Measurements from ENCODE around the gene ZNF71. TPM values are rescaled to one million over a fixed set of nuclear protein-coding genes. Genes with fewer than 3 reads are reported as not detected.

Gene ZNF71
- polyA plus RNA-seq, 1 experiment = 6.6 TPM

GRCh38 chr19:56619121-56619520 lies 24.0 kb downstream of the ZNF71 start:
- Histone ChIP-seq H3K27me3 (ENCODE audit: control insufficient read depth, insufficient read depth, low read length) (no peaks in the 10 kb centered on the region), H3K36me3 (ENCODE audit: control insufficient read depth, insufficient read depth, low read length) (peaks cover 15% of the 10 kb centered on the region), H3K4me3 (ENCODE audit: low read depth, low read length) (no peak overlapping the region)
- ChIA-PET POLR2A (no interaction called here), CTCF (no interaction called here)
- no peak for DNase-seq (ENCODE audit: low read depth)
- no peak for TF ChIP-seq CTCF (IDR thresholded peaks at IDR 0.05; ENCODE audit: insufficient read depth, low read depth, low read length)

- Histone ChIP-seq H3K4me3 (ENCODE audit: low read depth, low read length) (no peak overlapping the region), H3K27me3 (ENCODE audit: control insufficient read depth, insufficient read depth, low read length) (no peaks in the 10 kb centered on the region), H3K36me3 (ENCODE audit: control insufficient read depth, insufficient read depth, low read length) (peaks cover 19% of the 10 kb centered on the region)
- DNase-seq (ENCODE audit: low read depth) = no peak
- TF ChIP-seq CTCF (IDR thresholded peaks at IDR 0.05; ENCODE audit: insufficient read depth, low read depth, low read length) = no peak
- ChIA-PET CTCF (no interaction called here), POLR2A (no interaction called here)
Observed at GRCh38 chr19:56622374-56622773, 27.3 kb downstream of the ZNF71 start.

- no peak for TF ChIP-seq CTCF (IDR thresholded peaks at IDR 0.05; ENCODE audit: insufficient read depth, low read depth, low read length)
- DNase-seq (ENCODE audit: low read depth) = no peak
- POLR2A ChIA-PET = no interaction called here
- CTCF ChIA-PET = no interaction called here
- no peaks in the 10 kb centered on the region for H3K27me3 ChIP-seq (ENCODE audit: control insufficient read depth, insufficient read depth, low read length)
- peaks cover 19% of the 10 kb centered on the region for H3K36me3 ChIP-seq (ENCODE audit: control insufficient read depth, insufficient read depth, low read length)
- H3K4me3 ChIP-seq (ENCODE audit: low read depth, low read length) = no peak overlapping the region
Observed at GRCh38 chr19:56623006-56623405, 27.9 kb downstream of the ZNF71 start.

GRCh38 chr19:56625708-56626107 lies 30.6 kb downstream of the ZNF71 start:
- ChIA-PET POLR2A (no interaction called here), CTCF (interaction anchor here (1.1 kb wide), 1 partner anchor 21 kb away, joined by 3 read pairs; no protein-coding TSS in a partner anchor)
- no peak for TF ChIP-seq CTCF (IDR thresholded peaks at IDR 0.05; ENCODE audit: insufficient read depth, low read depth, low read length)
- no peaks in the 10 kb centered on the region for H3K27me3 ChIP-seq (ENCODE audit: control insufficient read depth, insufficient read depth, low read length)
- peaks cover 19% of the 10 kb centered on the region for H3K36me3 ChIP-seq (ENCODE audit: control insufficient read depth, insufficient read depth, low read length)
- H3K4me3 ChIP-seq (ENCODE audit: low read depth, low read length) = no peak overlapping the region
- DNase-seq (ENCODE audit: low read depth) = no peak

- H3K4me3 ChIP-seq (ENCODE audit: low read depth, low read length) = no peak overlapping the region
- no peaks in the 10 kb centered on the region for H3K36me3 ChIP-seq (ENCODE audit: control insufficient read depth, insufficient read depth, low read length)
- no peak for DNase-seq (ENCODE audit: low read depth)
- no peak for TF ChIP-seq CTCF (IDR thresholded peaks at IDR 0.05; ENCODE audit: insufficient read depth, low read depth, low read length)
- ChIA-PET CTCF (no interaction called here), POLR2A (no interaction called here)
- H3K27me3 ChIP-seq (ENCODE audit: control insufficient read depth, insufficient read depth, low read length) = no peaks in the 10 kb centered on the region
Observed at GRCh38 chr19:56633021-56633420, 37.9 kb downstream of the ZNF71 start.
